ENCODE results near the gene PIP5K1A.
"Not testable (repeated sequence)": the region's sequence is repeated elsewhere in the genome, so short reads cannot be mapped to it uniquely, and the experiment has no call there.

PIP5K1A gene

DNA sequence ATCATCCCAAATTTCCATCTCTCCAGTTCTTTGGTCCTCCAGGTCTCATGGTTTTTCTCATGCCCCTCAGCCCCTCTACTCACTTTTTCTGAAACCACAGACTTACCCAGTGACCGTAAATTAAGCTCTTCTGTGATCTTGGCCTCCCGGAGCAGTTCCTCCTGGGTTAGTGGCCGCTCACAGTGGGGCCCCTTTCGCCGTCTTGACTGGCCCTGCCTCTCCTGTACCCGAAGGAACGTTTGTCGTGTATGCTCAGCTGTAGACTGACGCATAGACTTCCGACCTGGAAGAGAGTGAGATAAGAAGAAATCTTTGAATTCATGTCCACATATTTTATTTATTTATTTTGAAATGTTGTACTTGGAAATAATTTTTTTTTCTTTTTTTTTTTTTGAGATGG is 14.1 kb upstream of the PIP5K1A start:
- DNase-seq = peak in 1 of 2 donors; percentile 11
- H3K27me3 ChIP-seq = no peaks in the 10 kb centered on the region
- H3K4me3 ChIP-seq = no peak overlapping the region
- intact Hi-C loops (cut with DNase I; ENCODE audit: low total_unique reads) = no loop called here
- TF ChIP-seq, protein P1, sequence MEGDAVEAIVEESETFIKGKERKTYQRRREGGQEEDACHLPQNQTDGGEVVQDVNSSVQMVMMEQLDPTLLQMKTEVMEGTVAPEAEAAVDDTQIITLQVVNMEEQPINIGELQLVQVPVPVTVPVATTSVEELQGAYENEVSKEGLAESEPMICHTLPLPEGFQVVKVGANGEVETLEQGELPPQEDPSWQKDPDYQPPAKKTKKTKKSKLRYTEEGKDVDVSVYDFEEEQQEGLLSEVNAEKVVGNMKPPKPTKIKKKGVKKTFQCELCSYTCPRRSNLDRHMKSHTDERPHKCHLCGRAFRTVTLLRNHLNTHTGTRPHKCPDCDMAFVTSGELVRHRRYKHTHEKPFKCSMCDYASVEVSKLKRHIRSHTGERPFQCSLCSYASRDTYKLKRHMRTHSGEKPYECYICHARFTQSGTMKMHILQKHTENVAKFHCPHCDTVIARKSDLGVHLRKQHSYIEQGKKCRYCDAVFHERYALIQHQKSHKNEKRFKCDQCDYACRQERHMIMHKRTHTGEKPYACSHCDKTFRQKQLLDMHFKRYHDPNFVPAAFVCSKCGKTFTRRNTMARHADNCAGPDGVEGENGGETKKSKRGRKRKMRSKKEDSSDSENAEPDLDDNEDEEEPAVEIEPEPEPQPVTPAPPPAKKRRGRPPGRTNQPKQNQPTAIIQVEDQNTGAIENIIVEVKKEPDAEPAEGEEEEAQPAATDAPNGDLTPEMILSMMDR (IDR thresholded peaks at IDR 0.05) = no peak
- H3K27ac ChIP-seq = no peak overlapping the region
- no peaks in the 10 kb centered on the region for H3K9me3 ChIP-seq
- peaks cover 62 to 68% (median 67%) of the 10 kb centered on the region in 3 donors for H3K36me3 ChIP-seq
- H3K4me1 ChIP-seq = peaks cover 0 to 26% (median 19%) of the 10 kb centered on the region in 4 donors

GRCh38 chr1:151187205-151187604 is 11.1 kb upstream of the PIP5K1A start:
- intact Hi-C loops (cut with DNase I; ENCODE audit: low total_unique reads) = no loop called here
- no peaks in the 10 kb centered on the region for H3K27me3 ChIP-seq
- TF ChIP-seq, protein P1 (IDR thresholded peaks at IDR 0.05) = no peak
- DNase-seq = peak in 1 of 2 donors; percentile 16
- H3K4me3 ChIP-seq = no peak overlapping the region
- peaks cover 33 to 38% (median 37%) of the 10 kb centered on the region in 3 donors for H3K36me3 ChIP-seq
- H3K27ac ChIP-seq = peak overlapping the region; percentile 92 to 95
- no peaks in the 10 kb centered on the region for H3K9me3 ChIP-seq
- H3K4me1 ChIP-seq = peaks cover 0 to 34% (median 25%) of the 10 kb centered on the region in 4 donors

DNA sequence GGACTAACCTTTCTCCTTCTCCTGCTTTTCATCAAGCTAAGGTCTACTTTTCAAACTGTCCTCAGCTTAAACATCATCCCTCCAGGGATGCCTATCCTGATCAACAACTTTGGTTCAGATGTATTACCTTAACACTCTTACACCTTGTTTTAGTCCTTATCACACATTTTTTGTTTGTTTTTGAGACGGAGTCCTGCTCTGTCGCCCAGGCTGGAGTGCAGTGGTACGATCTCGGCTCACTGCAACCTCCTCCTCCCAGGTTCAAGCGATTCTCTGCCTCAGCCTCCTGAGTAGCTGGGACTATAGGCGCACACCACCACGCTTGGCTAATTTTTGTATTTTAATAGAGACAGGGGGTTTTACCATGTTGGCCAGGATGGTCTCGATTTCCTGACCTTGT is 9.7 kb upstream of the PIP5K1A start:
- H3K4me3 ChIP-seq = peak overlapping the region; percentile 85 to 91
- peak overlapping the region; percentile 92 to 95 for H3K27ac ChIP-seq
- H3K36me3 ChIP-seq = peaks cover 18 to 23% (median 23%) of the 10 kb centered on the region in 3 donors
- H3K4me1 ChIP-seq = peaks cover 0 to 34% (median 25%) of the 10 kb centered on the region in 4 donors
- H3K9me3 ChIP-seq; H3K27me3 ChIP-seq; intact Hi-C loops (cut with DNase I; ENCODE audit: low total_unique reads): not testable (repeated sequence)
- peak in 1 of 2 donors; percentile 44 for DNase-seq

DNA sequence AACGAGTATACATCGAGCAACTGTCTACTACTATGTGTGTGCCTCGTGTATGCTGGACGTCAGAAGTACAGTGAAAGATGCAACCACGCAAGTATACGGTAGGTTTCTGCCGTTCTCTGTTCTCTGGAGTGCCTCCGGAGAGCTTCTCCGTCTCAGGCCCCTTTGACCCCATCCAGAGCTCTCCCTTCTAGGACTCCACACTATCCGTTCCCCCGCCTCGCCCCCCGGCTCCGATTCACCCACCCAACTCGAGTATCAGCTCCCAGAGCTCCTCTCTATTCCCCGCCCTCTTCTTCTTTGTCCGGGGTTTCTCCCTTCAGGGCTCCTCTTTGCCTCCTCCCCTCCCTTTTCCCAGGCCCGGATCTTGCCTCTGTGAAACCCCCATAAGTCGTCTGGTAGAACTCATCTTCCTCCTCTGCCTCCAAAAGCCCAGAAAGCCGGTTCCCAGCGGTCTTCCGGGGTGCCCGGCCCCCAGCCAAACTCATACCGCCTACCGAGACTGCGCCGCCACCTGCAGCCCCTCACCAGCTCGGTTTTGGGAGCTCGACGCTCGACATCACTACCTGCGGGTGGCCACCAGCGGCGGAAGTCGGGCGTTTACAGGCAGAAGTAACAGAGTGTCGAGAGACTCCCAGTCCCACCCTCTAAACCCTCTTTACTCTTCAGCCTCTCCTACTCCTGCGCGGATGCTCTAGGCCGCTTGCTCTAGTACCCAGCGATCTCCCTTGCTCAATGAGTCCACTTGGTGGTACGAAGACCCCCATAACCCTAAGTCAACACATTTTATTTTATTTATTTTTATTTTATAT is 8.5 kb upstream of the PIP5K1A start, which contains the start of gene VPS72:
TSS of gene VPS72 (minus strand) at position 561 of the 809 bp plus-strand sequence. CDS start at position 485, 76 bp downstream.
- Histone ChIP-seq H3K4me3 (peak within 1 kb of the TSS; percentile 85 to 91), H3K36me3 (peaks cover 6 to 12% (median 11%) of the 10 kb centered on the region in 3 donors), H3K27ac (peak within 1 kb of the TSS; percentile 92 to 95), H3K4me1 (peaks cover 0 to 34% (median 25%) of the 10 kb centered on the region in 4 donors), H3K9me3 (no peaks in the 10 kb centered on the region), H3K27me3 (no peaks in the 10 kb centered on the region)
- intact Hi-C loops (cut with DNase I; ENCODE audit: low total_unique reads) = loop anchor here (5.0 to 10.0 kb wide), 2 partner anchors 62 to 155 kb away; partner anchors contain the start of genes PSMD4 and RFX5
- peak; percentile 87 to 90 for DNase-seq
- TF ChIP-seq, protein P1 (IDR thresholded peaks at IDR 0.05) = peak in 1 of 2 experiments; percentile 49

DNA sequence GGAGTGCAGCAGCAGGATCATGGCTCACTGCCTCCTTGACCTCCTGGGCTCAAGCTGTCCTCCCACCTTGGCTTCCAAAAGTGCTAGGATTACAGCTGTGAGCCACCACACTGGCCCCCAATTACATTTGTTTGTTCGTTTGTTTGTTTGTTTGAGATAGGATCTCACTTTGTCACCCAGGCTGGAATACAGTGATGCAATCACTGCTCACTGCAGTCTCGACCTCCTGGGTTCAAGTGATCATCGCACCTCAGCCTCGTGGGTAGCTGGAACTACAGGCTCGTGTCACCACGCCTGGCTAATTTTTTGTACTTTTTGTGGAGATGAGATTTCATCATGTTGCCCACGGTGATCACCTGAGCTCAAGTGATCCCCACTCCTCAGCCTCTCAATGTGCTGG is 6.3 kb upstream of the PIP5K1A start:
- H3K4me1 ChIP-seq = peaks cover 0 to 40% (median 25%) of the 10 kb centered on the region in 4 donors
- no peaks in the 10 kb centered on the region for H3K9me3 ChIP-seq
- H3K27ac ChIP-seq = no peak overlapping the region
- no peaks in the 10 kb centered on the region for H3K27me3 ChIP-seq
- peak in 1 of 2 donors; percentile 17 for DNase-seq
- H3K36me3 ChIP-seq = no peaks in the 10 kb centered on the region
- intact Hi-C loops (cut with DNase I; ENCODE audit: low total_unique reads) = loop anchor here (5.0 to 10.0 kb wide), 2 partner anchors 60 to 153 kb away; partner anchors contain the start of genes PSMD4 and RFX5
- TF ChIP-seq, protein P1 (IDR thresholded peaks at IDR 0.05) = no peak
- no peak overlapping the region for H3K4me3 ChIP-seq

DNA sequence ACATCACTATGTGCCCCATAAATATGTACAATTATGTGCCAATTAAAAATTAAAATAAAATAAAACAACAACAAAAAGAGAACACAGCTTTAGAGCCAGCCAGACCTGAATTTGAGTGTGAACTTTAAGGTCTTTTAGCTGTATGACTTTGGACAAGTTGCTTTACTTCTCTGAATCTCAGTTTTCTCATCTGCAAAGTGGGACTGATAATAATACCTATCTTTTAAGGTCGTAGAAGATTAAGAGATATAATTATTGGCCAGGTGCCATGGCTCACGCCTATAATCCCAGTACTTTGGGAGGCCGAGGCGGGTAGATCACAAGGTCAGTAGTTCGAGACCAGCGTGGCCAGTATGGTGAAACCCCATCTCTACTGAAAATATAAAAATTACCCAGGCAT is 5.0 kb upstream of the PIP5K1A start:
- no peak overlapping the region for H3K27ac ChIP-seq
- H3K9me3 ChIP-seq = no peaks in the 10 kb centered on the region
- peak in 1 of 2 donors; percentile 24 for DNase-seq
- H3K36me3 ChIP-seq = no peaks in the 10 kb centered on the region
- TF ChIP-seq, protein P1 (IDR thresholded peaks at IDR 0.05) = no peak
- H3K4me3 ChIP-seq = no peak overlapping the region
- H3K4me1 ChIP-seq = peaks cover 0 to 33% (median 22%) of the 10 kb centered on the region in 4 donors
- no peaks in the 10 kb centered on the region for H3K27me3 ChIP-seq
- intact Hi-C loops (cut with DNase I; ENCODE audit: low total_unique reads) = loop anchor here (5.0 to 10.0 kb wide), 2 partner anchors 59 to 151 kb away; partner anchors contain the start of genes PSMD4 and RFX5
